NT2/D1 (cell line): ENCODE results near the gene CD74.

Source experiments
- DNase-seq: peaks from one replicate; pipeline ENCODE4 v3.0.0-alpha.2; 2011; ENCODE audit warnings: low read depth, low spot score
- H3K27me3 ChIP-seq: 2 replicates; pipeline ENCODE4 v1.6.0; 2011; ENCODE audit warnings: mild to moderate bottlenecking; ENCODE audit not compliant: insufficient read length, insufficient read depth
- H3K36me3 ChIP-seq: 2 replicates; pipeline ENCODE4 v1.6.1; 2011; ENCODE audit warnings: mild to moderate bottlenecking, low read length, mixed read lengths; ENCODE audit not compliant: insufficient read depth, insufficient read length
- H3K4me1 ChIP-seq: 2 replicates; pipeline ENCODE4 v1.5.1; 2011; ENCODE audit not compliant: insufficient read depth, insufficient read length
- H3K4me3 ChIP-seq: 2 replicates; pipeline ENCODE4 v1.5.1; 2011; ENCODE audit warnings: low read depth; ENCODE audit not compliant: insufficient read length
- H3K9ac ChIP-seq: 2 replicates; pipeline ENCODE4 v1.6.0; 2011; ENCODE audit warnings: low read depth; ENCODE audit not compliant: insufficient read length
- H3K9me3 ChIP-seq: 2 replicates; pipeline ENCODE4 v1.5.1; 2011; ENCODE audit warnings: mild to moderate bottlenecking, low read length; ENCODE audit not compliant: insufficient read depth
- SUZ12 ChIP-seq: IDR thresholded peaks from 2 replicates; pipeline ENCODE4 v1.6.1; 2011; ENCODE audit not compliant: insufficient read length, insufficient read depth; ENCODE audit errors: extremely low read depth
- YY1 ChIP-seq: IDR thresholded peaks from 2 replicates; pipeline ENCODE4 v1.6.1; 2011; ENCODE audit not compliant: insufficient read length, insufficient read depth
- ZNF274 ChIP-seq: IDR thresholded peaks from 2 replicates; pipeline ENCODE4 v1.6.1; 2011; ENCODE audit warnings: mild to moderate bottlenecking, low read depth, low read length

The CD74 gene

DNA sequence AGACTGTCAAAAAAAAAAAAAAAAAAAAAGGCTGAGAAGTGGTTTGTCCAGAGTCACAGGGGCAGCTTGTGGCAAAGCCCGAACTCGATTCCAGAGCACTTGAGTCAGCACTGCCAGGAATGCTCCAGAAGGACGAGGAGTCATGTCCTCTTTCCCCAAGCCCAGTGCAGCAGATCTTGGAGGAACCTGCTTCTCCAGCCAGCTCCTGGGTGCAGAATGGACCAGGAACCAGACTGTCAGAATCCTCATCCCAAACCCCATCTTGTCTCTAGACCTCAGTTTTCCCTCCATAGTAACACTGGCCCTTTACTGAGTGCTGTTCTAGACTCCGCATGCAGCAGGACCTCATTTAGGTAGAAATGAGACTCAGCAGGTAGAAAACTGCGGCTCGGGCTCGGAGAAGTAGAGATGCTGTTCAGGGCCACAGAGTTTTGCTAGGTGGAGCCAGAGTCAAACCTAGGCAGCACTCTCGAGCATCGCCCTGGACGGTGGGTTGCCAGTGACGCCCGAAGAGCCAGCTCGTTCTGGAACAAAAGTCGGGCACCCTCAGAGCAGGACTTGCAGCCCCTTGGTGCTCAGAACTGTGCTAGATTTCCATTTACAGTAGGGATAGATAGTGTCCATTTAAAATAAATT is 15.4 kb downstream of the CD74 start:
- H3K9ac ChIP-seq = no peak overlapping the region
- no peak for DNase-seq
- H3K27me3 ChIP-seq = no peaks in the 10 kb centered on the region
- TF ChIP-seq ZNF274 = no peak
- TF ChIP-seq YY1 = no peak
- TF ChIP-seq SUZ12 = no peak
- peaks cover 98% of the 10 kb centered on the region for H3K36me3 ChIP-seq
- H3K9me3 ChIP-seq = no peaks in the 10 kb centered on the region
- H3K4me1 ChIP-seq = no peaks in the 10 kb centered on the region
- no peak overlapping the region for H3K4me3 ChIP-seq

DNA sequence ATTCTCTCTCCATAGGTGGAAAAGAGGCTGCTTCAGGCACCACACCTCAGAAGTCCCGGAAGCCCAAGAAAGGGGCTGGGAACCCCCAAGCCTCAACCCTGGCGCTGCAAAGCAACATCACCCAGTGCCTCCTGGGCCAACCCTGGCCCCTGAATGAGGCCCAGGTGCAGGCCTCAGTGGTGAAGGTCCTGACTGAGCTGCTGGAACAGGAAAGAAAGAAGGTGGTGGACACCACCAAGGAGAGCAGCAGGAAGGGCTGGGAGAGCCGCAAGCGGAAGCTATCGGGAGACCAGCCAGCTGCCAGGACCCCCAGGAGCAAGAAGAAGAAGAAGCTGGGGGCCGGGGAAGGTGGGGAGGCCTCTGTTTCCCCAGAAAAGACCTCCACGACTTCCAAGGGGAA is 16.4 kb downstream of the CD74 start:
- H3K36me3 ChIP-seq = peaks cover 98% of the 10 kb centered on the region
- no peaks in the 10 kb centered on the region for H3K9me3 ChIP-seq
- no peak overlapping the region for H3K9ac ChIP-seq
- H3K4me3 ChIP-seq = no peak overlapping the region
- DNase-seq = no peak
- H3K27me3 ChIP-seq = no peaks in the 10 kb centered on the region
- H3K4me1 ChIP-seq = no peaks in the 10 kb centered on the region
- no peak for TF ChIP-seq YY1
- TF ChIP-seq ZNF274 = no peak
- TF ChIP-seq SUZ12 = no peak

DNA sequence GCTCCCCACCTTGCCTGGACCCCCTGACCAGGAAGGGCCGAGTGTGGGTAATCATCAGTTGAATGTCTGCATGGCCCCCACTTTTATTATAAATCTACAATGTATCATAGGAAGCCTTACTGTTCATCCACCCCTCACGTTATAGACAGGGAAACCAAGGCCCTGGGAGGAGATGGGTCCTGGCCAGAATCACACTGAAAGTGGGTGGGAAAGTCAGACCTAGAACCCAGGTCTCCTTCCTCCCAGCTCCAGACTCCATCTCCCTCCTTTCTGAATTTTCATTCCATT is 17.1 kb downstream of the CD74 start:
- Histone ChIP-seq H3K9me3 (no peaks in the 10 kb centered on the region), H3K27me3 (no peaks in the 10 kb centered on the region)

DNA sequence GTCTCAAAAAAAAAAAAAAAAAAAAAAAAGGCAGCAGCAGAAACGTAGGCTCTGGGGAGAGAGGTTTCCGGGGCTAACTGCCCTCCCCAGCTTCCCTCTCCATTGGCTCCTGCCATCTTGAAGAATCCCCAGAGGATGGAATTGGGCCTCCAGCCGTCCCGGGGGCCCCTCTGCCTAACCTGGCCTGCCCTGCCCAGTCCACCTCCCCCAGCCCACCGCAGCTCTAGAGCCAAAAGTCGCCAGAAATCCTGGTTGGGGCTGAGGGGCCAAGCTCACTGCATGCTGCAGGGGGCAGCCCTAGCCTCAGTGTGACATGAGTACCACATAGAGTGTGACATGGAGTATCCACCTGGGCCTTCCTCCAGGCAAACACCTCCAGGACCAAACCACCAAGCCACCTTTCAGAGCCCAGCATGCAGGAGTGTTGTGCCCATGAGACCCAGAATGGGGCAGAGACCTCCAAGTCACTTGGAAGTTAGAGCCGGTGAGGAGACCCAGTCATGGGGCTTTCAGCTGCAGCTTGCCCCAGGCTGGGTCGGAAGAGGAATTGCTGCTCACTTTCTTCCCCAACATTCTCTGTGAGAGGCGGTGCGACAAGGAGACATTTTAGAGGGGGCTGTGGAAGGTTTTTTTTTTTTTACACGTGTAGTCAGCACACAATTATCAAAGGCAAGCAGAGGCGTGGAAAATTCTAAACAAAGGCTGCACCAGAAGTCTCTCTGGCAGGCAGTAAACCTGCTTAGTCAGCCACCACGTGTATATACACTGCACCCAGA is 17.6 kb downstream of the CD74 start:
- H3K36me3 ChIP-seq = peaks cover 97% of the 10 kb centered on the region
- H3K4me1 ChIP-seq = no peaks in the 10 kb centered on the region

More for the DNA sequence above, 17.1 kb downstream of the CD74 start:
- peaks cover 98% of the 10 kb centered on the region for H3K36me3 ChIP-seq
- no peak overlapping the region for H3K4me3 ChIP-seq
- no peak for TF ChIP-seq SUZ12
- TF ChIP-seq ZNF274 = no peak
- no peak for TF ChIP-seq YY1
- no peaks in the 10 kb centered on the region for H3K4me1 ChIP-seq
- no peak overlapping the region for H3K9ac ChIP-seq
- no peak for DNase-seq

DNA sequence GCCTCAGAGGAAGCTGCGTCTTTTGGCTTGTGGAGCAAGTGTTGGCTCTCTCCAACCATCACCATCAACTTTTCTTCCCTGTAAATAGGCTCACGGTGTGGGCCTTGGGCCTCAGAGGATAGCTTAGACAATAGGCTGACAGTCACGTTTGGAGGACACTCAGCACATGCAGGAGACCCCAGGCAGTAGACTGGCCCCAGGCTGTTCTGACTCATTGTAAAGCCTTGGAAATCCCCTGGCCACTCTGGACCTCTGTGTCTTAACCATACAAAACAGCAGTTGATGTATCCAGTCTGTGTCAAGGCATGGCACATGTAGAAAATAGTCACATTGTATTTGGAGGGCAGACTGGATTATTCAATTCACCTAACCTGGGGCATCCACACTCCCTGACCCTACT is 18.6 kb downstream of the CD74 start:
- H3K36me3 ChIP-seq = peaks cover 97% of the 10 kb centered on the region
- H3K27me3 ChIP-seq = no peaks in the 10 kb centered on the region
- H3K4me1 ChIP-seq = no peaks in the 10 kb centered on the region
- TF ChIP-seq YY1 (no peak), ZNF274 (no peak), SUZ12 (no peak)
- H3K9me3 ChIP-seq = no peaks in the 10 kb centered on the region
- no peak overlapping the region for H3K4me3 ChIP-seq
- DNase-seq = no peak
- no peak overlapping the region for H3K9ac ChIP-seq

More for the DNA sequence above, 17.6 kb downstream of the CD74 start:
- no peak for DNase-seq
- Histone ChIP-seq H3K4me3 (no peak overlapping the region), H3K9ac (no peak overlapping the region), H3K9me3 (no peaks in the 10 kb centered on the region), H3K27me3 (no peaks in the 10 kb centered on the region)
- no peak for TF ChIP-seq YY1
- TF ChIP-seq ZNF274 = no peak
- no peak for TF ChIP-seq SUZ12

DNA sequence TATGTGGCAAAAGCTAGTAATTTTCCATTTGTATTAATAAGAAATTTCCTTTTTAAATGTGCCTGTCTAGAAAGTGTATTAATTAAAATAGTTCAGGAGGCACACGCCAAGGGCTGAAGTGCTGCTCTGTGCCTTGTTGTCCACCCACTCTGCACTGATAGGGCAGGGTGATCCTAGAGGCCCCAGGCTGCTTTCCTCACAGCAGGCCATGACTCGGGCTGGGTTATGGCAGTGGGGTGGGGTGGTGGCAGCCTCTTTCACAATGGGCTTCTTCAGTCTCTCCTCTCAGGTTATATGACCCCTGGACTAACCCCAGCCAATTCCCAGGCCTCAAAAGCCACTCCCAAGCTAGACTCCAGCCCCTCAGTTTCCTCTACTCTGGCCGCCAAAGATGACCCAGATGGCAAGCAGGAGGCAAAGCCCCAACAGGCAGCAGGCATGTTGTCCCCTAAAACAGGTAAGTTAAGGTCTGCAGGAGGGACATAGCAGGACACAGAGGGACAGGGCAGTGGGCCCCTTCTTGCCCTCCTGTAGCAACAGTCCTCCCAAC is 19.5 kb downstream of the CD74 start:
- H3K36me3 ChIP-seq = peaks cover 97% of the 10 kb centered on the region
- H3K27me3 ChIP-seq = no peaks in the 10 kb centered on the region
- H3K9ac ChIP-seq = no peak overlapping the region
- TF ChIP-seq SUZ12 (no peak), ZNF274 (no peak), YY1 (no peak)
- DNase-seq = no peak
- H3K4me3 ChIP-seq = no peak overlapping the region
- no peaks in the 10 kb centered on the region for H3K4me1 ChIP-seq
- no peaks in the 10 kb centered on the region for H3K9me3 ChIP-seq

DNA sequence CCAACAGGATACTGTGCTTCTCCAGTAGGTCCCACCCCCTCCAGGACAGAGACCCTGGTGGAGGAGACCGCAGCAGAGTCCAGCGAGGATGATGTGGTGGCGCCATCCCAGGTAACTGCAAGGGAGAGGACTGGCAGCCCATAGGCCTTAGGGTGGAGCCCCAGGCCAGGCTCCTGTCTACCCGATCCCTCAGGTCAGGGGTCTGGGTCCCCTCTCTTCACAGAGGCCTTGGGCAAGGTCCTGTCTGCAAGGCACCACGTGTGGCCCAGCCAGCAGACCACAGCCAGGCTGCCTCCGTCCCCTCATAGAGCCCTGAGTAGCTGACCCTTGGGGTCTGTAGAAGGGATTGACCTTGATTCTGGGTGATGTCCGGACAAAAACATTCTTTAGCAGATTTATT is 20.0 kb downstream of the CD74 start:
- H3K27me3 ChIP-seq = no peaks in the 10 kb centered on the region
- H3K4me3 ChIP-seq = no peak overlapping the region
- H3K36me3 ChIP-seq = peaks cover 97% of the 10 kb centered on the region
- no peak for TF ChIP-seq ZNF274
- TF ChIP-seq SUZ12 = no peak
- TF ChIP-seq YY1 = no peak
- no peaks in the 10 kb centered on the region for H3K4me1 ChIP-seq
- no peaks in the 10 kb centered on the region for H3K9me3 ChIP-seq
- no peak for DNase-seq
- H3K9ac ChIP-seq = no peak overlapping the region
